Fibroblast of skin of right quadriceps (primary cell): ENCODE data around the gene RREB1.

Experiments used
- DNase-seq: peaks from one replicate; pipeline ENCODE4 v3.0.0-alpha.2; 2013

RREB1 gene

GRCh38 chr6:7165002-7165889 is 57.5 kb downstream of the RREB1 start:
- no peak for DNase-seq

GRCh38 chr6:7165890-7166267 is 58.1 kb downstream of the RREB1 start:
- no peak for DNase-seq

GRCh38 chr6:7166410-7167293 is 58.9 kb downstream of the RREB1 start:
- no peak for DNase-seq

GRCh38 chr6:7169296-7169721 is 61.5 kb downstream of the RREB1 start:
- no peak for DNase-seq

GRCh38 chr6:7170117-7170732 is 62.5 kb downstream of the RREB1 start:
- no peak for DNase-seq

- no peak for DNase-seq
Measured at GRCh38 chr6:7171119-7171518, 63.4 kb downstream of the RREB1 start.

GRCh38 chr6:7171733-7172132 is 64.0 kb downstream of the RREB1 start:
- no peak for DNase-seq

- peak; percentile 60 for DNase-seq
Measured at GRCh38 chr6:7172649-7173048, 64.9 kb downstream of the RREB1 start.

- DNase-seq = no peak
Measured at GRCh38 chr6:7173843-7174503, 66.2 kb downstream of the RREB1 start.

GRCh38 chr6:7175462-7175861 is 67.7 kb downstream of the RREB1 start:
- DNase-seq = peak; percentile 41

GRCh38 chr6:7176208-7176607 is 68.4 kb downstream of the RREB1 start:
- no peak for DNase-seq

- no peak for DNase-seq
Measured at GRCh38 chr6:7178280-7178679, 70.5 kb downstream of the RREB1 start.

- DNase-seq = no peak
Measured at GRCh38 chr6:7180751-7181150, 73.0 kb downstream of the RREB1 start.

GRCh38 chr6:7183707-7184106 is 75.9 kb downstream of the RREB1 start:
- DNase-seq = no peak

GRCh38 chr6:7184502-7184901 is 76.7 kb downstream of the RREB1 start:
- DNase-seq = no peak

GRCh38 chr6:7185561-7185960 is 77.8 kb downstream of the RREB1 start:
- no peak for DNase-seq

GRCh38 chr6:7188492-7188891 is 80.7 kb downstream of the RREB1 start:
- no peak for DNase-seq

- no peak for DNase-seq
Measured at GRCh38 chr6:7189101-7189758, 81.5 kb downstream of the RREB1 start.

- DNase-seq = no peak
Measured at GRCh38 chr6:7190791-7191190, 83.0 kb downstream of the RREB1 start.

- DNase-seq = no peak
Measured at GRCh38 chr6:7193122-7193521, 85.4 kb downstream of the RREB1 start.

- no peak for DNase-seq
Measured at GRCh38 chr6:7194657-7195056, 86.9 kb downstream of the RREB1 start.

- DNase-seq = peak; percentile 19
Measured at GRCh38 chr6:7195339-7196018, 87.7 kb downstream of the RREB1 start.
